ENCODE measurements around the gene MSN. TPM values are rescaled to one million over a fixed set of nuclear protein-coding genes. Genes with fewer than 3 reads are reported as not detected.

The MSN gene
- total RNA-seq, 1 experiment from 2014 or later = 308 TPM

- no peaks in the 10 kb centered on the region for H3K27me3 ChIP-seq (ENCODE audit: low read length)
- no peaks in the 10 kb centered on the region for H3K36me3 ChIP-seq (ENCODE audit: low read depth, low read length)
- no peak overlapping the region for H3K9ac ChIP-seq (ENCODE audit: low read length)
- H3K4me2 ChIP-seq (ENCODE audit: low read length) = no peak overlapping the region
- TF ChIP-seq CTCF (conservative IDR thresholded peaks at IDR 0.05; ENCODE audit: low read depth, low read length) (no peak), EZH2 (IDR thresholded peaks at IDR 0.05; ENCODE audit: low read length, unreplicated experiment) (no peak), EZH2phosphoT487 (IDR thresholded peaks at IDR 0.05; ENCODE audit: borderline replicate concordance, low read length) (no peak)
- POLR2A ChIA-PET (ENCODE audit: unreplicated experiment) = no interaction called here
- H4K20me1 ChIP-seq (ENCODE audit: low read length) = no peaks in the 10 kb centered on the region
- CTCF ChIA-PET = no interaction called here
- DNase-seq = no peak
- intact Hi-C loops (cut with micrococcal nuclease) = no loop called here
- ATAC-seq = no peak
- H2AFZ ChIP-seq (ENCODE audit: low read length) = no peak overlapping the region
- no peaks in the 10 kb centered on the region for H3K9me3 ChIP-seq (ENCODE audit: low read length)
- H3K4me1 ChIP-seq (ENCODE audit: insufficient read depth, low read length) = no peaks in the 10 kb centered on the region
- no peaks in the 10 kb centered on the region for H3F3A ChIP-seq (ENCODE audit: low read length, unreplicated experiment)
- no peaks in the 10 kb centered on the region for H3K9me2 ChIP-seq (replicated peaks; ENCODE audit: low read length)
- no peak overlapping the region for H3K4me3 ChIP-seq (ENCODE audit: low read length)
- no peak overlapping the region for H3K27ac ChIP-seq (ENCODE audit: low read length)
- BruUV-seq (replicated peaks) = no TSS peak
- H3K79me2 ChIP-seq (ENCODE audit: low read length) = no peaks in the 10 kb centered on the region
These were observed 102.3 kb downstream of the MSN start for GRCh38 chrX:65769564-65770292.

DNA sequence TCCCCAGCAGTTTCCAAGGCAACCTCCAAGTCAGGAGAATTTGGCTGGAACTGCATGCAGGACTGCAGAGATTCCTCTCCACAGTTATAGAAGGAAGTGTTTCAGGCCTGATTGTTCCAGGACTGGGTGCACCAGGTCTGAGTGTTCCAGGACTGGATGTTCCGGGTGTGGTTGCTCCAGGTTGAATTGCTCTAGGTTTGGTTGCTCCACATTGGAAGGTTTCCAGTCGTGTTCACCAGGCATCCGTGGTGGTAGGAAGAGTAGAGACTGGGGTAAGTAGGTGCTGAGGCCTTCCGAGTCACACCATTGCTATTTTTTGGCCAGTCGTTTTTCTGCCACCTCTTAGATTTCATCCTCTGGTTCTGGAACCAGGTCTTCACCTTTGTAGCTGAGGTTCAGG is 105.4 kb downstream of the MSN start:
- ChIA-PET CTCF (no interaction called here), POLR2A (ENCODE audit: unreplicated experiment) (no interaction called here)
- no peaks in the 10 kb centered on the region for H3K9me3 ChIP-seq (ENCODE audit: low read length)
- intact Hi-C loops (cut with micrococcal nuclease) = no loop called here
- no peaks in the 10 kb centered on the region for H3K27me3 ChIP-seq (ENCODE audit: low read length)
- H3K4me3 ChIP-seq (ENCODE audit: low read length) = no peak overlapping the region
- no peak for DNase-seq
- no TSS peak for BruUV-seq (replicated peaks)
- no peak overlapping the region for H3K4me2 ChIP-seq (ENCODE audit: low read length)
- no peaks in the 10 kb centered on the region for H3K79me2 ChIP-seq (ENCODE audit: low read length)
- no peak overlapping the region for H3K9ac ChIP-seq (ENCODE audit: low read length)
- no peak overlapping the region for H3K27ac ChIP-seq (ENCODE audit: low read length)
- no peaks in the 10 kb centered on the region for H3K36me3 ChIP-seq (ENCODE audit: low read depth, low read length)
- TF ChIP-seq CTCF (conservative IDR thresholded peaks at IDR 0.05; ENCODE audit: low read depth, low read length) = no peak
- no peak for TF ChIP-seq EZH2phosphoT487 (IDR thresholded peaks at IDR 0.05; ENCODE audit: borderline replicate concordance, low read length)
- no peak for TF ChIP-seq EZH2 (IDR thresholded peaks at IDR 0.05; ENCODE audit: low read length, unreplicated experiment)
- H2AFZ ChIP-seq (ENCODE audit: low read length) = no peak overlapping the region
- H3K9me2 ChIP-seq (replicated peaks; ENCODE audit: low read length) = no peaks in the 10 kb centered on the region
- no peak for ATAC-seq
- no peaks in the 10 kb centered on the region for H4K20me1 ChIP-seq (ENCODE audit: low read length)
- no peaks in the 10 kb centered on the region for H3F3A ChIP-seq (ENCODE audit: low read length, unreplicated experiment)
- H3K4me1 ChIP-seq (ENCODE audit: insufficient read depth, low read length) = no peaks in the 10 kb centered on the region

DNA sequence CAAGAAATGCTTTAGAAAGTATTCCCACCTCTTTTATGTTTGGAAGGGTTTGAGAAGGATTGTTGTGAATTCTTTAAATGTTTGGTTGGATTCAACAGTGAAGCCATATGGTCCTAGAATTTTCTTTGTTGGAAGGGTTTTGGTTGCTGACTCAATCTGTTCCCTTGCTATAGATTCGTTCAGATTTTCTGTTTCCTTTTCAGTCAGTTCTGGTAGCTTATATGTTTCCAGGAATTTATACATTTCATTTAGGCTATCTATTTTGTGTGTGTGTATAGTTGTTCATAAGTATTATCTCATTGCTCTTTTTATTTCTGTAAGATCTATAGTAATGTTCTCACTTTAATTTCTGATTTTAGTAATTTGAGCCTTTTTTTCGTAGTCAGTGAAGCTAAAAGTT is 114.4 kb downstream of the MSN start:
- intact Hi-C loops (cut with micrococcal nuclease) = no loop called here
- no peak for DNase-seq
- Histone ChIP-seq H3K36me3 (ENCODE audit: low read depth, low read length) (no peaks in the 10 kb centered on the region), H3K4me1 (ENCODE audit: insufficient read depth, low read length) (no peaks in the 10 kb centered on the region), H3F3A (ENCODE audit: low read length, unreplicated experiment) (no peaks in the 10 kb centered on the region), H3K27ac (ENCODE audit: low read length) (no peak overlapping the region), H3K4me2 (ENCODE audit: low read length) (no peak overlapping the region), H3K9me2 (replicated peaks; ENCODE audit: low read length) (no peaks in the 10 kb centered on the region), H4K20me1 (ENCODE audit: low read length) (no peaks in the 10 kb centered on the region), H3K4me3 (ENCODE audit: low read length) (no peak overlapping the region), H2AFZ (ENCODE audit: low read length) (no peak overlapping the region), H3K79me2 (ENCODE audit: low read length) (no peaks in the 10 kb centered on the region), H3K27me3 (ENCODE audit: low read length) (peaks cover 13% of the 10 kb centered on the region), H3K9me3 (ENCODE audit: low read length) (no peaks in the 10 kb centered on the region), H3K9ac (ENCODE audit: low read length) (no peak overlapping the region)
- BruUV-seq (replicated peaks) = no TSS peak
- ATAC-seq = no peak
- POLR2A ChIA-PET (ENCODE audit: unreplicated experiment) = no interaction called here
- CTCF ChIA-PET = no interaction called here
- TF ChIP-seq EZH2phosphoT487 (IDR thresholded peaks at IDR 0.05; ENCODE audit: borderline replicate concordance, low read length) (no peak), EZH2 (IDR thresholded peaks at IDR 0.05; ENCODE audit: low read length, unreplicated experiment) (no peak), CTCF (conservative IDR thresholded peaks at IDR 0.05; ENCODE audit: low read depth, low read length) (no peak)

Measured in PC-3 (cell line).